ENCODE results near the gene CIDEB. TPM values are rescaled to one million over a fixed set of nuclear protein-coding genes. Genes with fewer than 3 reads are reported as not detected.

The CIDEB gene
- total and polyA plus RNA-seq, 8 donors, result 6.3 to 15.0 (median 9.6) TPM

- TF ChIP-seq CTCF (IDR thresholded peaks at IDR 0.05), result no peak
Measured at GRCh38 chr14:24284501-24285035, 23.2 kb downstream of the CIDEB start.

GRCh38 chr14:24283796-24284460 lies 23.8 kb downstream of the CIDEB start:
- DNase-seq (peak in 1 of 6 donors; percentile 27), FAIRE-seq (no peak), ATAC-seq (no peak)
- H3K36me3 ChIP-seq, result no peaks in the 10 kb centered on the region
- no peaks in the 10 kb centered on the region for H3K27me3 ChIP-seq
- TF ChIP-seq CTCF (IDR thresholded peaks at IDR 0.05), result no peak
- no peaks in the 10 kb centered on the region for H3K9me3 ChIP-seq
- intact Hi-C loops (cut with DNase I), result loop anchor here in 1 of 3 donors (5.0 kb wide), 1 partner anchor 37 kb away; no protein-coding TSS in a partner anchor
- no peak overlapping the region for H3K4me3 ChIP-seq
- no peaks in the 10 kb centered on the region for H3K4me1 ChIP-seq
- H3K27ac ChIP-seq, result no peak overlapping the region
- 90 to 91% methylated on average over 5 of the region's 5 CpGs for WGBS, 2 donors

More at GRCh38 chr14:24284501-24285035, 23.2 kb downstream of the CIDEB start:
- peaks cover 0 to 2% (median 0%) of the 10 kb centered on the region in 3 donors for H3K36me3 ChIP-seq
- H3K9me3 ChIP-seq, result no peaks in the 10 kb centered on the region
- H3K27ac ChIP-seq, result no peak overlapping the region
- H3K27me3 ChIP-seq, result no peaks in the 10 kb centered on the region
- no peak overlapping the region for H3K4me3 ChIP-seq
- no peaks in the 10 kb centered on the region for H3K4me1 ChIP-seq
- 76 to 89% methylated on average over 9 to 11 of the region's 11 CpGs for WGBS, 2 donors
- intact Hi-C loops (cut with DNase I), result loop anchor here in 1 of 3 donors (5.0 kb wide), 1 partner anchor 37 kb away; no protein-coding TSS in a partner anchor
- DNase-seq, result peak in 1 of 6 donors; percentile 37
- ATAC-seq, result no peak
- no peak for FAIRE-seq

GRCh38 chr14:24282736-24283135 lies 25.0 kb downstream of the CIDEB start:
- FAIRE-seq (no peak), ATAC-seq (no peak), DNase-seq (peak in 1 of 6 donors; percentile 12)
- H3K27ac ChIP-seq, result no peak overlapping the region
- H3K4me3 ChIP-seq, result no peak overlapping the region
- H3K27me3 ChIP-seq, result no peaks in the 10 kb centered on the region
- WGBS, 2 donors, result 58 to 65% methylated on average over 3 of the region's 3 CpGs
- H3K9me3 ChIP-seq, result no peaks in the 10 kb centered on the region
- intact Hi-C loops (cut with DNase I), result loop anchor here in 1 of 3 donors (5.0 kb wide), 1 partner anchor 35 kb away; no protein-coding TSS in a partner anchor
- TF ChIP-seq CTCF (IDR thresholded peaks at IDR 0.05), result no peak
- H3K36me3 ChIP-seq, result no peaks in the 10 kb centered on the region
- no peaks in the 10 kb centered on the region for H3K4me1 ChIP-seq

GRCh38 chr14:24281636-24282035 lies 26.1 kb downstream of the CIDEB start:
- intact Hi-C loops (cut with DNase I), result loop anchor here in 1 of 3 donors (5.0 kb wide), 1 partner anchor 34 kb away; no protein-coding TSS in a partner anchor
- 91 to 99% methylated on average over 7 of the region's 7 CpGs for WGBS, 2 donors
- peak in 1 of 4 donors; percentile 31 for ATAC-seq
- no peak for TF ChIP-seq CTCF (IDR thresholded peaks at IDR 0.05)
- no peaks in the 10 kb centered on the region for H3K27me3 ChIP-seq
- FAIRE-seq, result no peak
- H3K27ac ChIP-seq, result no peak overlapping the region
- no peak overlapping the region for H3K4me3 ChIP-seq
- H3K36me3 ChIP-seq, result no peaks in the 10 kb centered on the region
- H3K4me1 ChIP-seq, result no peaks in the 10 kb centered on the region
- no peak for DNase-seq
- H3K9me3 ChIP-seq, result no peaks in the 10 kb centered on the region
